HL-60 (cell line): ENCODE measurements around the gene TFB2M.

Experiments used
- DNase-seq, 2 experiments: peaks; one replicate each; pipeline ENCODE4 v3.0.0-alpha.2; 2010 to 2020; ENCODE audit warnings: low read depth in 1 of 2, low spot score in 1 of 2
- H3K27ac ChIP-seq: fragments of 250-450 bp; sonication (Bioruptor Pico); replicated peaks from 2 replicates; pipeline ENCODE4 v1.5.1; 2020; ENCODE audit warnings: mild to moderate bottlenecking, moderate library complexity
- H3K27me3 ChIP-seq: fragments of 250-450 bp; sonication (Bioruptor Pico); 2 replicates; pipeline ENCODE4 v1.5.1; 2021; ENCODE audit warnings: mild to moderate bottlenecking, moderate library complexity; ENCODE audit not compliant: insufficient read depth, poor library complexity, severe bottlenecking
- H3K4me3 ChIP-seq: replicated peaks from 2 replicates; pipeline ENCODE4 v1.5.1; 2011; ENCODE audit warnings: mild to moderate bottlenecking, control low read depth, low read length; ENCODE audit not compliant: insufficient read depth
- GABPA ChIP-seq: IDR thresholded peaks from 2 replicates; pipeline ENCODE4 v1.6.1; 2012; ENCODE audit warnings: low read depth
- POLR2AphosphoS5 ChIP-seq: IDR thresholded peaks from 2 replicates; pipeline ENCODE4 v1.6.1; 2012; ENCODE audit warnings: low read depth
- SPI1 ChIP-seq: IDR thresholded peaks from 2 replicates; pipeline ENCODE4 v1.6.1; 2012; ENCODE audit warnings: low read depth, mild to moderate bottlenecking, borderline replicate concordance
- TF ChIP-seq, protein P1 (sequence below): IDR thresholded peaks from one replicate; pipeline ENCODE4 v1.5.1; 2011; ENCODE audit warnings: low read length, control low read depth, inconsistent platforms; ENCODE audit not compliant: insufficient read depth
- TF ChIP-seq, protein P2 (sequence below): IDR thresholded peaks from 2 replicates; pipeline ENCODE4 v1.6.1; 2012; ENCODE audit warnings: low read depth; ENCODE audit not compliant: insufficient replicate concordance

TFB2M gene

DNA sequence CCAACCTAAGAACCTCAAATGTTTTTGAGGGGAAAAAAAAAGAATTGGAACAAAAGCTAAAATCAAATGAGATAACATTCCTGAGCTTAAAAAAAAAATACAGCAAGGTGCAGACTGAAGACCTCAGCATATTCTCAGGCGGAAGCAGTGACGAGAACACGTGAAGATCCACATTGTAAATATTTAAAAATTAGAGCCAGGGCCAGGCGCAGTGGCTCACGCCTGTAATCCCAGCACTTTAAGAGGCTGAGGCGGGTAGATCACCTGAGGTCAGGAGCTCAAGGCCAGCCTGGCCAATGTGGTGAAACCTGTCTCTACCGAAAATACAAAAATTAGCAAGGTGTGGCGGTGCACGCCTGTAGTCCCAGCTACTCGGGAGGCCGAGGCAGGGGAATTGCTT lies 15.7 kb downstream of the TFB2M start:
- Histone ChIP-seq H3K4me3 (no peak overlapping the region), H3K27ac (no peak overlapping the region), H3K27me3 (no peaks in the 10 kb centered on the region)
- no peak for TF ChIP-seq POLR2AphosphoS5
- TF ChIP-seq, protein P1, sequence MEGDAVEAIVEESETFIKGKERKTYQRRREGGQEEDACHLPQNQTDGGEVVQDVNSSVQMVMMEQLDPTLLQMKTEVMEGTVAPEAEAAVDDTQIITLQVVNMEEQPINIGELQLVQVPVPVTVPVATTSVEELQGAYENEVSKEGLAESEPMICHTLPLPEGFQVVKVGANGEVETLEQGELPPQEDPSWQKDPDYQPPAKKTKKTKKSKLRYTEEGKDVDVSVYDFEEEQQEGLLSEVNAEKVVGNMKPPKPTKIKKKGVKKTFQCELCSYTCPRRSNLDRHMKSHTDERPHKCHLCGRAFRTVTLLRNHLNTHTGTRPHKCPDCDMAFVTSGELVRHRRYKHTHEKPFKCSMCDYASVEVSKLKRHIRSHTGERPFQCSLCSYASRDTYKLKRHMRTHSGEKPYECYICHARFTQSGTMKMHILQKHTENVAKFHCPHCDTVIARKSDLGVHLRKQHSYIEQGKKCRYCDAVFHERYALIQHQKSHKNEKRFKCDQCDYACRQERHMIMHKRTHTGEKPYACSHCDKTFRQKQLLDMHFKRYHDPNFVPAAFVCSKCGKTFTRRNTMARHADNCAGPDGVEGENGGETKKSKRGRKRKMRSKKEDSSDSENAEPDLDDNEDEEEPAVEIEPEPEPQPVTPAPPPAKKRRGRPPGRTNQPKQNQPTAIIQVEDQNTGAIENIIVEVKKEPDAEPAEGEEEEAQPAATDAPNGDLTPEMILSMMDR, result no peak
- TF ChIP-seq, protein P2, sequence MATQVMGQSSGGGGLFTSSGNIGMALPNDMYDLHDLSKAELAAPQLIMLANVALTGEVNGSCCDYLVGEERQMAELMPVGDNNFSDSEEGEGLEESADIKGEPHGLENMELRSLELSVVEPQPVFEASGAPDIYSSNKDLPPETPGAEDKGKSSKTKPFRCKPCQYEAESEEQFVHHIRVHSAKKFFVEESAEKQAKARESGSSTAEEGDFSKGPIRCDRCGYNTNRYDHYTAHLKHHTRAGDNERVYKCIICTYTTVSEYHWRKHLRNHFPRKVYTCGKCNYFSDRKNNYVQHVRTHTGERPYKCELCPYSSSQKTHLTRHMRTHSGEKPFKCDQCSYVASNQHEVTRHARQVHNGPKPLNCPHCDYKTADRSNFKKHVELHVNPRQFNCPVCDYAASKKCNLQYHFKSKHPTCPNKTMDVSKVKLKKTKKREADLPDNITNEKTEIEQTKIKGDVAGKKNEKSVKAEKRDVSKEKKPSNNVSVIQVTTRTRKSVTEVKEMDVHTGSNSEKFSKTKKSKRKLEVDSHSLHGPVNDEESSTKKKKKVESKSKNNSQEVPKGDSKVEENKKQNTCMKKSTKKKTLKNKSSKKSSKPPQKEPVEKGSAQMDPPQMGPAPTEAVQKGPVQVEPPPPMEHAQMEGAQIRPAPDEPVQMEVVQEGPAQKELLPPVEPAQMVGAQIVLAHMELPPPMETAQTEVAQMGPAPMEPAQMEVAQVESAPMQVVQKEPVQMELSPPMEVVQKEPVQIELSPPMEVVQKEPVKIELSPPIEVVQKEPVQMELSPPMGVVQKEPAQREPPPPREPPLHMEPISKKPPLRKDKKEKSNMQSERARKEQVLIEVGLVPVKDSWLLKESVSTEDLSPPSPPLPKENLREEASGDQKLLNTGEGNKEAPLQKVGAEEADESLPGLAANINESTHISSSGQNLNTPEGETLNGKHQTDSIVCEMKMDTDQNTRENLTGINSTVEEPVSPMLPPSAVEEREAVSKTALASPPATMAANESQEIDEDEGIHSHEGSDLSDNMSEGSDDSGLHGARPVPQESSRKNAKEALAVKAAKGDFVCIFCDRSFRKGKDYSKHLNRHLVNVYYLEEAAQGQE, result no peak
- no peak for TF ChIP-seq GABPA
- no peak for DNase-seq

DNA sequence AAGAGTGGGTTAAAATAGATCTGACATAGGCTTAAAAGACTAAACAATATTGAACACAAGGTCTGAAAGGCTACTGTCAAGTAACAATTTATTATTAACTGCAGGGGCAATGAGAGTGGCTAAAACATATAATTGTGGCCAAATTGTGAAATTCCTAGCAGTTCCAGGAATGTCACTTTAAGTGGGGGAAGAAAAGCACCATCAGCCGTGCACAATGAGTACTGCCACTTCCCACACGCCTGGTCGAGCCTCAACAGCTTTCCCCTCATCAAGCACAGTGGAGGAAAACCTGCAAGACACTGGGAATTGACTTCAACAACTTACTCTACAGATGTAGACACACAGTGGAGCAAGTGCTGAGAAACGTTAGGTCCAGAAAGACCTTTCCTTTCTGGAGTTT lies 16.4 kb downstream of the TFB2M start:
- TF ChIP-seq, protein P1, result no peak
- no peak for TF ChIP-seq POLR2AphosphoS5
- no peak for TF ChIP-seq SPI1
- TF ChIP-seq GABPA, result no peak
- TF ChIP-seq, protein P2, result no peak
- Histone ChIP-seq H3K27ac (no peak overlapping the region), H3K27me3 (no peaks in the 10 kb centered on the region), H3K4me3 (no peak overlapping the region)
- no peak for DNase-seq

DNA sequence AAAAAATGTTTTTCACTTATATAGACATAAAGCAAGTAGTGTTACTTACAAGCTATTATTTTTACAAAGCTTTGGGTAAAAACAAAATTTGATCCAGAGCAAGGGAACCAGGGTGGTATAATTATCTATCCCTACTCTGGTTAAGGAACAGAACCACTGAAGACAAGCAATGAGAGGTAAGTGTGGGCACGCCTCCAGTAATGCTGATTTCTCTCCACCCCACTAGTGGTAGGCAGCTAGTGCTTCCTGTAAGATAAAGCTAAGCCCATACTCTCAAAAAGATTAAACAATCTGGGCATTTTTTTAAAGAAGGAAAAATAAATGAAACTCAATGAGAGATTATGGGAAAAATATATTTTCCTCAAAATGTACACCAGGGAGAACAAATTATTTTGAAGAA lies 22.1 kb downstream of the TFB2M start:
- no peak overlapping the region for H3K4me3 ChIP-seq
- H3K27me3 ChIP-seq, result no peaks in the 10 kb centered on the region
- TF ChIP-seq, protein P1, result no peak
- TF ChIP-seq, protein P2, result no peak
- no peak for TF ChIP-seq POLR2AphosphoS5
- TF ChIP-seq GABPA, result no peak
- no peak for DNase-seq
- H3K27ac ChIP-seq, result no peak overlapping the region
